Astrocyte (in vitro differentiated cells and primary cell): ENCODE data around the gene LRP1B. TPM values are rescaled to one million over a fixed set of nuclear protein-coding genes. Genes with fewer than 3 reads are reported as not detected.

Experiments
- DNase-seq: peaks from one replicate; pipeline ENCODE4 v3.0.0-alpha.2; 2010; ENCODE audit warnings: low read depth
- FAIRE-seq: peaks from 2 replicates; lab custom pipeline; 2011; peaks lifted over from hg19 to GRCh38; lab: Jason Lieb, UNC
- H2AFZ ChIP-seq: 2 replicates; pipeline ENCODE4 v1.6.0; 2012; ENCODE audit warnings: low read depth, low read length, inconsistent platforms
- H3K27ac ChIP-seq: 2 replicates; pipeline ENCODE4 v1.5.1; 2011; ENCODE audit warnings: low read depth, low read length, inconsistent platforms
- H3K27me3 ChIP-seq: 2 replicates; pipeline ENCODE4 v1.6.0; 2011; ENCODE audit warnings: low read length, inconsistent platforms; ENCODE audit not compliant: insufficient read depth
- H3K36me3 ChIP-seq: 2 replicates; pipeline ENCODE4 v1.5.1; 2011; ENCODE audit warnings: low read length, inconsistent platforms; ENCODE audit not compliant: insufficient read depth
- H3K4me1 ChIP-seq: 2 replicates; pipeline ENCODE4 v1.5.1; 2011; ENCODE audit warnings: low read length, inconsistent platforms; ENCODE audit not compliant: insufficient read depth
- H3K4me2 ChIP-seq: 2 replicates; pipeline ENCODE4 v1.6.0; 2012; ENCODE audit warnings: low read length, inconsistent platforms
- H3K4me3 ChIP-seq: 2 replicates; pipeline ENCODE4 v1.5.1; 2011; ENCODE audit warnings: low read depth, mild to moderate bottlenecking, low read length, inconsistent platforms; ENCODE audit not compliant: insufficient read depth
- H3K79me2 ChIP-seq: 2 replicates; pipeline ENCODE4 v1.6.0; 2012; ENCODE audit warnings: mild to moderate bottlenecking, low read length, inconsistent platforms; ENCODE audit not compliant: insufficient read depth
- H3K9ac ChIP-seq: 2 replicates; pipeline ENCODE4 v1.6.0; 2012; ENCODE audit warnings: mild to moderate bottlenecking, low read length, inconsistent platforms
- H3K9me3 ChIP-seq: 2 replicates; pipeline ENCODE4 v1.5.1; 2012; ENCODE audit warnings: low read depth, mild to moderate bottlenecking, low read length, inconsistent platforms; ENCODE audit not compliant: insufficient read depth
- H4K20me1 ChIP-seq: 2 replicates; pipeline ENCODE4 v1.6.0; 2012; ENCODE audit warnings: low read length, inconsistent platforms; ENCODE audit not compliant: insufficient read depth
- H3K27ac Mint-ChIP-seq: one replicate; pipeline ENCODE4 v1.8.0; 2021; ENCODE audit warnings: mild to moderate bottlenecking, mixed read lengths; ENCODE audit not compliant: unreplicated experiment
- H3K27me3 Mint-ChIP-seq: one replicate; pipeline ENCODE4 v1.8.0; 2021; ENCODE audit warnings: low read depth, mixed read lengths; ENCODE audit not compliant: unreplicated experiment
- H3K36me3 Mint-ChIP-seq: one replicate; pipeline ENCODE4 v1.8.0; 2021; ENCODE audit warnings: low read depth, mixed read lengths; ENCODE audit not compliant: unreplicated experiment
- H3K4me1 Mint-ChIP-seq: one replicate; pipeline ENCODE4 v1.8.0; 2021; ENCODE audit warnings: low read depth, mixed read lengths; ENCODE audit not compliant: unreplicated experiment
- H3K4me3 Mint-ChIP-seq: one replicate; pipeline ENCODE4 v1.8.0; 2021; ENCODE audit warnings: mild to moderate bottlenecking, moderate library complexity, mixed read lengths; ENCODE audit not compliant: unreplicated experiment
- H3K9me3 Mint-ChIP-seq: one replicate; pipeline ENCODE4 v1.8.0; 2021; ENCODE audit warnings: mild to moderate bottlenecking, mixed read lengths; ENCODE audit not compliant: unreplicated experiment
- CTCF ChIP-seq: IDR thresholded peaks from 2 replicates; pipeline ENCODE4 v1.5.1; 2011; ENCODE audit warnings: low read depth, mild to moderate bottlenecking, inconsistent platforms, low read length, moderate library complexity; ENCODE audit not compliant: insufficient read depth
- EZH2 ChIP-seq: IDR thresholded peaks from 2 replicates; pipeline ENCODE4 v1.6.1; 2012; ENCODE audit warnings: mild to moderate bottlenecking, low read length, inconsistent platforms; ENCODE audit not compliant: insufficient read depth
- total RNA-seq: library from RNA; stranded (reverse); gene quantifications from 2 replicates; pipeline ENCODE4 v1.2.1, GENCODE V29; 2021

The LRP1B gene
- total RNA-seq, 1 donor from 2014 or later, result 1.5 TPM

GRCh38 chr2:140747665-140748064 lies 1383.2 kb downstream of the LRP1B start:
- Histone ChIP-seq H3K9ac (no peak overlapping the region), H3K27ac (no peak overlapping the region), H2AFZ (no peak overlapping the region), H3K9me3 (no peaks in the 10 kb centered on the region), H3K36me3 (no peaks in the 10 kb centered on the region), H3K27me3 (no peaks in the 10 kb centered on the region), H3K79me2 (no peaks in the 10 kb centered on the region), H3K4me3 (no peak overlapping the region), H4K20me1 (no peaks in the 10 kb centered on the region), H3K4me2 (no peak overlapping the region), H3K4me1 (no peaks in the 10 kb centered on the region)
- Mint-ChIP-seq H3K4me1 (peaks cover 2% of the 10 kb centered on the region), H3K36me3 (no peaks in the 10 kb centered on the region), H3K27ac (no peak overlapping the region), H3K9me3 (no peaks in the 10 kb centered on the region), H3K4me3 (no peak overlapping the region), H3K27me3 (no peaks in the 10 kb centered on the region)
- no peak for TF ChIP-seq EZH2
- no peak for TF ChIP-seq CTCF
- DNase-seq (no peak), FAIRE-seq (no peak)

GRCh38 chr2:140747090-140747489 lies 1383.7 kb downstream of the LRP1B start:
- no peak overlapping the region for H2AFZ ChIP-seq
- no peaks in the 10 kb centered on the region for H3K9me3 Mint-ChIP-seq
- H3K79me2 ChIP-seq, result no peaks in the 10 kb centered on the region
- no peaks in the 10 kb centered on the region for H3K4me1 ChIP-seq
- H3K4me3 ChIP-seq, result no peak overlapping the region
- FAIRE-seq, result no peak
- H3K27ac ChIP-seq, result no peak overlapping the region
- H3K27me3 Mint-ChIP-seq, result no peaks in the 10 kb centered on the region
- no peaks in the 10 kb centered on the region for H3K27me3 ChIP-seq
- no peak overlapping the region for H3K27ac Mint-ChIP-seq
- no peaks in the 10 kb centered on the region for H4K20me1 ChIP-seq
- no peak for DNase-seq
- no peaks in the 10 kb centered on the region for H3K9me3 ChIP-seq
- TF ChIP-seq EZH2 (no peak), CTCF (no peak)
- no peak overlapping the region for H3K4me3 Mint-ChIP-seq
- H3K4me1 Mint-ChIP-seq, result peaks cover 2% of the 10 kb centered on the region
- no peaks in the 10 kb centered on the region for H3K36me3 ChIP-seq
- H3K9ac ChIP-seq, result no peak overlapping the region
- H3K4me2 ChIP-seq, result no peak overlapping the region
- H3K36me3 Mint-ChIP-seq, result no peaks in the 10 kb centered on the region

GRCh38 chr2:140744379-140744778 lies 1386.4 kb downstream of the LRP1B start:
- no peak overlapping the region for H3K27ac Mint-ChIP-seq
- DNase-seq (no peak), FAIRE-seq (no peak)

More at GRCh38 chr2:140744379-140744778, 1386.4 kb downstream of the LRP1B start:
- no peaks in the 10 kb centered on the region for H3K9me3 Mint-ChIP-seq
- Histone ChIP-seq H3K9ac (no peak overlapping the region), H3K4me3 (no peak overlapping the region), H3K4me1 (no peaks in the 10 kb centered on the region), H3K27me3 (no peaks in the 10 kb centered on the region), H3K9me3 (no peaks in the 10 kb centered on the region), H3K79me2 (no peaks in the 10 kb centered on the region), H2AFZ (no peak overlapping the region), H3K4me2 (no peak overlapping the region), H3K36me3 (no peaks in the 10 kb centered on the region), H3K27ac (no peak overlapping the region), H4K20me1 (no peaks in the 10 kb centered on the region)
- peaks cover 2% of the 10 kb centered on the region for H3K4me1 Mint-ChIP-seq
- no peak overlapping the region for H3K4me3 Mint-ChIP-seq
- no peaks in the 10 kb centered on the region for H3K36me3 Mint-ChIP-seq
- TF ChIP-seq CTCF (no peak), EZH2 (no peak)
- H3K27me3 Mint-ChIP-seq, result no peaks in the 10 kb centered on the region
